Measurements from ENCODE around the gene FBXW8.

The FBXW8 gene

DNA sequence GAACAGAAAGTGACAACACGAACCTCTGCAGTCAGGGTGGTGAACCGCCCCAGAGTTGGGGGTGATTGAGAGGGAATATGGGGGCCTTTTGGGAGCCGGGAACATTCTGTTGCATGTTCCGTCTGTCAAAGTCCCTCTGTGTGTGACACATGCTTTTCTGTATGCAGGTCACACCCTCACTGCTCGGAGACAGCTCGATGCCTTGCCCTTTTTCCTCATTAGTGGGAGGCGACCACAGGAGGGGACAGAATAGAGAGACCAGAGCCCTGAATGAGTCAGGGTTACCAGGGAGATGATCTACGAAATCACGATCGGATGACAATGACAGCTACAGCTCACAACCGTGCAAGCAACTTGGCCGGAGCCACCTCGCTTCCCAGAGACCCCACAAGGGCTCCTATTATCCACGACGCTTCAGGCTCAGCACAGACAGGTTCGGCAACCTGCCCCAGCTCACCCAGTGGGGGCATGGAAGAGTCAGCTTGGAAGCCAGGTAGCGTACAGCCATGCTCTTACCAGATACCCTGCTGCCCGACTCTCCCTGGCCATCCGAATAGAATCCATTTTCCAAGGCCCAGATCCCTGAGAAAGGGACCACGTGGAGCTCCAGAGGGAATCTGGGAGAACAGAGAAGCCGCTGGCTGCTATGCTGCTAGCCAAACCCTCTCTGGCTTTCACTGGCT is 149.6 kb downstream of the FBXW8 start:
- H3K4me3 ChIP-seq (ENCODE audit: low read length): no peak overlapping the region
- no peak for TF ChIP-seq CTCF (conservative IDR thresholded peaks at IDR 0.05; ENCODE audit: low read depth, low read length)
- no peak for DNase-seq (ENCODE audit: low read depth)

DNA sequence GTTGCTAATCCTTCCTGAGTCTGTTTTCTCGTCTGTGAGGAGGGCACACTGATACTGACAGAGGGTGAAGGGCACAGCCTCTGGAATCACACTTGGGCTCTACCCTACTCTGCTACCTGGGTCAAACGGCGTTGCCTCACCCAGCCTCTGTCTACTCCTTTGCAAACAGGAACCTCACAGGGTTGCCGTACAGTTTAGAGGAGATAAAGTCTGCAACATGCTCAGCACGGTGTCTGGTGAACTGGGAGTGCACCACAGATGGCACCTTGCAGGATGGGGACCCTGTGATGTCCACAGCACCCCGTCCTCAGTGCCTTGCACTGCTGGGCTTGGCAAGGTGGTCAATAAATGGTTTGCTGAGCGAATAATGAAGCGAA is 150.2 kb downstream of the FBXW8 start:
- DNase-seq (ENCODE audit: low read depth): no peak
- H3K4me3 ChIP-seq (ENCODE audit: low read length): no peak overlapping the region
- TF ChIP-seq CTCF (conservative IDR thresholded peaks at IDR 0.05; ENCODE audit: low read depth, low read length): no peak

DNA sequence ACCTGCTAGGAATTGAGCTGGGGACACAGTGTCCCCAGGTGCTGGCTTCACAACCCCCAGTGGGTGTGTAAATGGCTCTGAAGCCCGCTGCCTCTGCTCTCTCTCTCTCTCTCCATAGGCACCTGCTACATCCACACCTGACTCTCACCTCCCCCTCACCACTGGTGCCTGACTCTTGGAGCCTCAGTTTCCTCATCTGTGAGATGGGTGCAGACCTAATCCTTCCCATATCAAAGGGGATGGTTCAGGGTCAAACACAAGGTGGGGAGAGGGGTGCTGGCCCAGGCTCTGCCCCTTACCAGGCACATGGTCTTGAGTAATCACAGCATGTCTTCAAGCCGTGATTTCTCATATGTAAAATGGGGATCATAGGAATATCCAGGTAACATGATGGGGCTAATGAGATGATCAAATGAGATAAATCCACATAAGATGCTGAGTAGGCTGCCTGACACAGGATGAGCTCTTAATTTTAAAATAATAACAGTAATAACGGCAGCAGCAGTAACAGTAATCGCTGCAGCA is 150.9 kb downstream of the FBXW8 start:
- no peak overlapping the region for H3K4me3 ChIP-seq (ENCODE audit: low read length)
- no peak for TF ChIP-seq CTCF (conservative IDR thresholded peaks at IDR 0.05; ENCODE audit: low read depth, low read length)
- no peak for DNase-seq (ENCODE audit: low read depth)

GRCh38 chr12:117063162-117063911 is 152.6 kb downstream of the FBXW8 start:
- H3K4me3 ChIP-seq (ENCODE audit: low read length): no peak overlapping the region
- DNase-seq (ENCODE audit: low read depth): no peak
- TF ChIP-seq CTCF (conservative IDR thresholded peaks at IDR 0.05; ENCODE audit: low read depth, low read length): no peak

- no peak for TF ChIP-seq CTCF (conservative IDR thresholded peaks at IDR 0.05; ENCODE audit: low read depth, low read length)
- H3K4me3 ChIP-seq (ENCODE audit: low read length): no peak overlapping the region
- DNase-seq (ENCODE audit: low read depth): no peak
Measured at GRCh38 chr12:117064049-117064448, 153.3 kb downstream of the FBXW8 start.

- TF ChIP-seq CTCF (conservative IDR thresholded peaks at IDR 0.05; ENCODE audit: low read depth, low read length): no peak
- no peak overlapping the region for H3K4me3 ChIP-seq (ENCODE audit: low read length)
- no peak for DNase-seq (ENCODE audit: low read depth)
Measured at GRCh38 chr12:117064596-117064995, 153.8 kb downstream of the FBXW8 start.

DNA sequence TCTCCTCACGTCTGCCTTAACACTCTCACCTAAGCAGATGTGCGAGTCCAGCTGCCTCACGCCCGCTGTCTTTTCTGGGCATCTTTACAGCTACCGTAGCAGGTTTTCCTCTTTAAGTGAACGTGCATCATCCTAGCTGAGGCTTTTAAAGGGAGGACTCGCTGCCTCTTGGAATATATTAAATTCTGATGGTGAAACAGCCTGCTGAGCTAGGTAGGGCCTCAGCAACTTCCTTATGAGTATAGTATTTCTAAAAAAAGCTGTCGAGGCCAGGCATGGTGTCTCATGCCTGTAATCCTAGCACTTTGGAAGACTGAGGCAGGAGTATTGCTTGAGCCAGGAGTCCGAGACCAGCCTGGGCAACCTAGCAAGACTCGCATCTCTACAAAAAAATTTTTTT is 156.3 kb downstream of the FBXW8 start:
- no peak for DNase-seq (ENCODE audit: low read depth)

More for the DNA sequence above, 156.3 kb downstream of the FBXW8 start:
- no peak overlapping the region for H3K4me3 ChIP-seq (ENCODE audit: low read length)
- TF ChIP-seq CTCF (conservative IDR thresholded peaks at IDR 0.05; ENCODE audit: low read depth, low read length): no peak
